H1 (cell line): ENCODE measurements around the gene SLC23A1. TPM values are rescaled to one million over a fixed set of nuclear protein-coding genes. Genes with fewer than 3 reads are reported as not detected.

Experiments used
- CREB1 ChIP-seq: IDR thresholded peaks from 2 replicates; pipeline ENCODE4 v1.6.1; 2012; ENCODE audit warnings: inconsistent platforms
- FOSL1 ChIP-seq: IDR thresholded peaks from 2 replicates; pipeline ENCODE4 v1.6.1; 2011; ENCODE audit warnings: mild to moderate bottlenecking, low read depth, low read length, moderate library complexity; ENCODE audit not compliant: insufficient read depth
- GTF2F1 ChIP-seq: IDR thresholded peaks from 2 replicates; pipeline ENCODE4 v1.6.1; 2012; ENCODE audit warnings: low read depth, low read length, improper control_type of control experiment, borderline replicate concordance
- JUN ChIP-seq: IDR thresholded peaks from 2 replicates; pipeline ENCODE4 v1.6.1; 2011; ENCODE audit warnings: low read depth, mild to moderate bottlenecking, improper control_type of control experiment, low read length
- KDM1A ChIP-seq: fragments of 200-600, 300-600 bp; sonication (generic); IDR thresholded peaks from 2 replicates; pipeline ENCODE4 v1.7.1; 2016; ENCODE audit warnings: mild to moderate bottlenecking, low read length, borderline replicate concordance
- RBBP5 ChIP-seq: IDR thresholded peaks from 2 replicates; pipeline ENCODE4 v1.7.1; 2012; ENCODE audit warnings: low read depth, mild to moderate bottlenecking, inconsistent platforms, low read length, moderate library complexity, borderline replicate concordance
- RXRA ChIP-seq: IDR thresholded peaks from 2 replicates; pipeline ENCODE4 v1.6.1; 2011; ENCODE audit warnings: low read depth, mild to moderate bottlenecking, low read length, moderate library complexity; ENCODE audit not compliant: insufficient read depth
- SAP30 ChIP-seq: fragments of 300-600 bp; sonication (generic); IDR thresholded peaks from 2 replicates; pipeline ENCODE4 v1.7.1; 2012; ENCODE audit warnings: low read length, moderate library complexity, mild to moderate bottlenecking, inconsistent platforms; ENCODE audit not compliant: insufficient read depth, insufficient replicate concordance
- polyA plus RNA-seq, 7 experiments: library from polyadenylated mRNA; depleted of rRNA in 3 of 7; stranded (reverse) in 5 of 7; unstranded in 2 of 7; fragments of >200 nt in 5 of 7; fragments of 200-250 nt in 2 of 7; gene quantifications; 1 replicate in 5 of 7; 2 replicates in 1 of 7; 4 replicates in 1 of 7; pipeline versions ENCODE4 v1.2.1 to v1.2.3, GENCODE V29; 2011 to 2013; ENCODE audit warnings: missing spikeins in 2 of 7, mixed read lengths in 2 of 7
- total RNA-seq: library from RNA; stranded (reverse); fragmentation: NEBNext Ultra II Directional; extraction: Animal tissue kit (Norgen Biotek cat#: 25700); gene quantifications from 2 replicates; pipeline ENCODE4 v1.2.1, GENCODE V29; 2021
- TF ChIP-seq, protein P1 (sequence below): IDR thresholded peaks from 2 replicates; pipeline ENCODE4 v1.6.1; 2011; ENCODE audit warnings: low read depth, mild to moderate bottlenecking, low read length; ENCODE audit not compliant: insufficient read depth
- TF ChIP-seq, protein P2 (sequence below): IDR thresholded peaks from 2 replicates; pipeline ENCODE4 v1.6.1; 2011; ENCODE audit warnings: low read length, improper control_type of control experiment

SLC23A1 gene
- total and polyA plus RNA-seq, 2 of the 8 experiments (the other 6 are each of a cell fraction or from before 2014, with no cell fraction given), result not detected

DNA sequence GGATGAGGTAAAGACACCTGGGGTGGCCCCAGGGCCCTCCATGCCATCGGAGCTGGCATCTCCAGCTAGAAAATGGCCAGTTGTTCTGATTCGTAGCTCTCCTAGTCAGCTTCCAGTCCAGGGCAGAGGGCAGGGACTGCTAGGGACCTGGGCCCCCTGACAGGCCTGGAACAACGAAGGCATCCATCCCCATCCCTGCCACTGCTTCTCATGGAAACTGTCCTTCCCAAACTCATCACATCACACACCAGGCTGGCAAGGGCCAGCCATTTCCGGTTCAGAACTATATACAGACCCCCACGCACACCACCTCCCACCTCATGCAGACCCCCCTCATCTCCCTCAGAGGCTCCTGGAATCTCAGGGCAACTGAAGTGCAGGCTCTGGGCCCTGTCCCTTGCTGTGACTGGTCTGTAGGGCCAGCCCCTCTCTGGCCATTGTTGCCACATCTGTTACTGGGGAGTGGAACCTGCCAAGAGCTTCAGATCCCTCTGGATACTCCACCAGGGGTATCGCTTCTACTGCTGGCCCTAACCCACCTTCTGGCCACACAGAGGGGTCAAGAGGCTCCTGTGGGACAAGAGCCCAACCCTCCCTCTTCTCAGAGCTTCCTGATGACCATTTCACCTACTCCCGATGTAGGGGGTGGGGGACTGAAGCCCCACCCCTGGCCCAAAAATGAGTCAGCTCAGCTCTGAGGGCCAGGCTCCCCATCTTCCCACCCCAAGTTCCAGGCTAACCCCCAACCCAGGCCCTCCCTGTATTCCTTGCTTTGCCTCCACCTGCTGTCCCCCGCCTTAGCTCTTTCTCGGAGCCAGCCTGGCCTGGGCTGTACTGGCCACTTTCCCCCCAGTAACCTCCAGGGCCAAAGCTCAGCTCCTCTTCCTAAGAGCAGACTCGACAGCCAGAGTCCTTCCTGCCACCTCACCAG is 7.8 kb upstream of the SLC23A1 start (continued):
- TF ChIP-seq SAP30 (no peak), CREB1 (no peak), RXRA (no peak), FOSL1 (no peak), GTF2F1 (no peak), KDM1A (no peak), JUN (no peak), RBBP5 (no peak)
- TF ChIP-seq, protein P1, sequence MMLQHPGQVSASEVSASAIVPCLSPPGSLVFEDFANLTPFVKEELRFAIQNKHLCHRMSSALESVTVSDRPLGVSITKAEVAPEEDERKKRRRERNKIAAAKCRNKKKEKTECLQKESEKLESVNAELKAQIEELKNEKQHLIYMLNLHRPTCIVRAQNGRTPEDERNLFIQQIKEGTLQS, result no peak
- TF ChIP-seq, protein P2, sequence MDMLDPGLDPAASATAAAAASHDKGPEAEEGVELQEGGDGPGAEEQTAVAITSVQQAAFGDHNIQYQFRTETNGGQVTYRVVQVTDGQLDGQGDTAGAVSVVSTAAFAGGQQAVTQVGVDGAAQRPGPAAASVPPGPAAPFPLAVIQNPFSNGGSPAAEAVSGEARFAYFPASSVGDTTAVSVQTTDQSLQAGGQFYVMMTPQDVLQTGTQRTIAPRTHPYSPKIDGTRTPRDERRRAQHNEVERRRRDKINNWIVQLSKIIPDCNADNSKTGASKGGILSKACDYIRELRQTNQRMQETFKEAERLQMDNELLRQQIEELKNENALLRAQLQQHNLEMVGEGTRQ, result no peak
